BJ (cell line): Measurements from ENCODE around the gene YTHDF2. TPM values are rescaled to one million over a fixed set of nuclear protein-coding genes. Genes with fewer than 3 reads are reported as not detected.
"Not testable (repeated sequence)": the region's sequence is repeated elsewhere in the genome, so short reads cannot be mapped to it uniquely, and the experiment has no call there.

Experiments used
- CTCF ChIA-PET: fragments of 350-600 bp; formaldehyde crosslinking; extraction: SDS; loops from one replicate; lab custom pipeline; 2021; ENCODE audit warnings: antibody characterized with exemption, inconsistent platforms; lab: Yijun Ruan, JAX
- POLR2A ChIA-PET: fragments of 300-600 bp; sonication (Branson Sonifier 250); formaldehyde crosslinking; extraction: SDS; loops from one replicate; lab custom pipeline; 2021; ENCODE audit warnings: antibody characterized with exemption; lab: Charles Lee
- DNase-seq: peaks from one replicate; pipeline ENCODE4 v3.0.0-alpha.2; 2011; ENCODE audit warnings: low read depth
- H3K27me3 ChIP-seq: 2 replicates; pipeline ENCODE4 v1.6.0; 2011; ENCODE audit warnings: low read length; ENCODE audit not compliant: control insufficient read depth, insufficient read depth
- H3K36me3 ChIP-seq: 2 replicates; pipeline ENCODE4 v1.5.1; 2011; ENCODE audit warnings: low read length; ENCODE audit not compliant: control insufficient read depth, insufficient read depth
- H3K4me3 ChIP-seq: 2 replicates; pipeline ENCODE4 v1.5.1; 2011; ENCODE audit warnings: low read depth, mild to moderate bottlenecking, control low read depth, low read length
- CTCF ChIP-seq: IDR thresholded peaks from 2 replicates; pipeline ENCODE4 v1.5.1; 2011; ENCODE audit warnings: low read depth, mild to moderate bottlenecking, control low read depth, inconsistent platforms, low read length, moderate library complexity; ENCODE audit not compliant: insufficient read depth
- polyA plus RNA-seq: library from polyadenylated mRNA; depleted of rRNA; stranded (reverse); fragments of >200 nt; gene quantifications from 2 replicates; pipeline ENCODE4 v1.2.3, GENCODE V29; 2011

Gene YTHDF2
- polyA plus RNA-seq, 1 experiment: 45.9 TPM

GRCh38 chr1:28737307-28738132 lies 780 bp downstream of the YTHDF2 start:
- H3K4me3 ChIP-seq: peak overlapping the region; percentile 91
- H3K36me3 ChIP-seq: peaks cover 7% of the 10 kb centered on the region
- CTCF ChIA-PET: interaction anchor here (0.6 to 2.8 kb wide), 16 partner anchors 9 to 704 kb away, joined by 3 to 35 read pairs (median 4); partner anchors contain the start of gene GMEB1
- TF ChIP-seq CTCF: no peak
- no peaks in the 10 kb centered on the region for H3K27me3 ChIP-seq
- POLR2A ChIA-PET: interaction anchor here (0.6 to 0.9 kb wide), 4 partner anchors 18 to 94 kb away, joined by 4 to 18 read pairs (median 10); partner anchors contain the start of genes RNU11 and TAF12
- DNase-seq: no peak

GRCh38 chr1:28740118-28740517 lies 3.4 kb downstream of the YTHDF2 start:
- DNase-seq: no peak
- no peaks in the 10 kb centered on the region for H3K27me3 ChIP-seq
- H3K4me3 ChIP-seq: no peak overlapping the region
- ChIA-PET POLR2A (no interaction called here), CTCF (no interaction called here)
- no peak for TF ChIP-seq CTCF
- peaks cover 20% of the 10 kb centered on the region for H3K36me3 ChIP-seq

GRCh38 chr1:28744184-28744583 lies 7.4 kb downstream of the YTHDF2 start:
- Histone ChIP-seq H3K4me3 (no peak overlapping the region), H3K27me3 (no peaks in the 10 kb centered on the region), H3K36me3 (peaks cover 18% of the 10 kb centered on the region)
- no peak for TF ChIP-seq CTCF
- ChIA-PET POLR2A (no interaction called here), CTCF (no interaction called here)
- no peak for DNase-seq

DNA sequence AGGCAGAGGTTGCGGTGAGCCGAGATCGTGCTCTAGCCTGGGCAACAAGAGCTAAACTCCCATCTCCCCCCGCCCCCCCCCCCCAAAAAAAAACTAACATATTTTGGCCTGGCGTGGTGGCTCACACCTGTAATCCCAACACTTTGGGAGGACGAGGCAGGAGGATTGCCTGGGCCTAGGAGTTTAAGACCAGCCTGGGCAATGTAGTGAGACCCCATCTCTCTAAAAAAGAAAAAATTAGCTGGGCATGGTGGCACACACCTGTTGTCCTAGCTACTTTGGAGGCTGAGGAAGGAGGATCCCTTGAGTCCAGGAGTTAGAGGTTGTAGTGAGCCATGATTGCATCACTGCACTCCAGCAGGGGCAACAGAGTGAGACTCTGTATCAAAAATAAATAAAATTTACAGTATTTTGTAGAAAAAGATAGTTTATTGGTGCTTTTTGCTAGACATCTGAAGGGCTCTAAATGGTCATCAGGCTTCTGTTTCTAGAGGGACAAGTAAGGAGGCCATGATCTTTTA lies 9.0 kb downstream of the YTHDF2 start:
- DNase-seq: no peak
- Histone ChIP-seq H3K36me3 (peaks cover 18% of the 10 kb centered on the region), H3K4me3 (no peak overlapping the region), H3K27me3 (no peaks in the 10 kb centered on the region)
- POLR2A ChIA-PET: no interaction called here
- CTCF ChIA-PET: no interaction called here
- no peak for TF ChIP-seq CTCF

- CTCF ChIA-PET: interaction anchor here (1.8 to 3.3 kb wide), 2 partner anchors 8 to 14 kb away, joined by 10 to 14 read pairs; partner anchors contain the start of gene YTHDF2
- DNase-seq: no peak
- TF ChIP-seq CTCF: no peak
- Histone ChIP-seq H3K4me3 (no peak overlapping the region), H3K36me3 (peaks cover 1% of the 10 kb centered on the region), H3K27me3 (no peaks in the 10 kb centered on the region)
- POLR2A ChIA-PET: no interaction called here
Measured at GRCh38 chr1:28750330-28750729, 13.6 kb downstream of the YTHDF2 start.

- H3K4me3 ChIP-seq, DNase-seq, H3K27me3 ChIP-seq, H3K36me3 ChIP-seq, POLR2A ChIA-PET: not testable (repeated sequence)
- CTCF ChIA-PET: interaction anchor here (1.8 to 3.3 kb wide), 2 partner anchors 9 to 14 kb away, joined by 10 to 14 read pairs; partner anchors contain the start of gene YTHDF2
Measured at GRCh38 chr1:28750771-28751294, 14.1 kb downstream of the YTHDF2 start.
